OCI-LY7 (cell line): ENCODE results near the gene CPPED1.

Experiments used
- EZH2phosphoT487 ChIP-seq: fragments of 200-600 bp; sonication (generic); IDR thresholded peaks from 2 replicates; pipeline ENCODE4 v1.6.1; 2018; ENCODE audit warnings: low read depth, borderline replicate concordance, mild to moderate bottlenecking, mixed run types, antibody characterized with exemption, low read length, moderate library complexity, mixed read lengths
- TF ChIP-seq, protein P1 (sequence below): fragments of 200-600 bp; sonication (generic); conservative IDR thresholded peaks from 2 replicates; pipeline ENCODE4 v1.5.1; 2014; ENCODE audit warnings: mild to moderate bottlenecking, antibody characterized with exemption, low read length, moderate library complexity, mixed read lengths

DNA sequence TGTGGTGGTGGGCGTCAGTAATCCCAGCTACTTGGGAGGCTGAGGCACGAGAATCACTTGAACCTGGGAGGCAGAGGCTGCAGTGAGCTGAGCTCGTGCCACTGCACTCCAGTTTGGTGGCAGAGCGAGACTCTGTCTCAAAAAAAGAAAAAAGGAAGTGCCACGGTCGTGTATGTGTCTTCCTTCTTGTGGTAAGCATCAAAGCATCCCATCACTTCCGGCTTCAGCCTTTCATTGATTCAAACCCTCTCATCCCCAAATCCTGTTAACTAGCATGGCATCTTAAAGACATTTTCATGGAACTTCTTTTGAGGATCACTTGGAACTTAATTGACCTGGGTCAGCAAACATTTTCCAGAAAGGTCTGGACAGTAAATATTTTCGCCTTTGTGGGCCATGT is 126.2 kb downstream of the CPPED1 start:
- TF ChIP-seq, protein P1, sequence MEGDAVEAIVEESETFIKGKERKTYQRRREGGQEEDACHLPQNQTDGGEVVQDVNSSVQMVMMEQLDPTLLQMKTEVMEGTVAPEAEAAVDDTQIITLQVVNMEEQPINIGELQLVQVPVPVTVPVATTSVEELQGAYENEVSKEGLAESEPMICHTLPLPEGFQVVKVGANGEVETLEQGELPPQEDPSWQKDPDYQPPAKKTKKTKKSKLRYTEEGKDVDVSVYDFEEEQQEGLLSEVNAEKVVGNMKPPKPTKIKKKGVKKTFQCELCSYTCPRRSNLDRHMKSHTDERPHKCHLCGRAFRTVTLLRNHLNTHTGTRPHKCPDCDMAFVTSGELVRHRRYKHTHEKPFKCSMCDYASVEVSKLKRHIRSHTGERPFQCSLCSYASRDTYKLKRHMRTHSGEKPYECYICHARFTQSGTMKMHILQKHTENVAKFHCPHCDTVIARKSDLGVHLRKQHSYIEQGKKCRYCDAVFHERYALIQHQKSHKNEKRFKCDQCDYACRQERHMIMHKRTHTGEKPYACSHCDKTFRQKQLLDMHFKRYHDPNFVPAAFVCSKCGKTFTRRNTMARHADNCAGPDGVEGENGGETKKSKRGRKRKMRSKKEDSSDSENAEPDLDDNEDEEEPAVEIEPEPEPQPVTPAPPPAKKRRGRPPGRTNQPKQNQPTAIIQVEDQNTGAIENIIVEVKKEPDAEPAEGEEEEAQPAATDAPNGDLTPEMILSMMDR: no peak
- TF ChIP-seq EZH2phosphoT487: no peak
